GM12878 (cell line): ENCODE measurements around the gene SLC43A1. TPM values are rescaled to one million over a fixed set of nuclear protein-coding genes. Genes with fewer than 3 reads are reported as not detected.
"Not testable (repeated sequence)": the region's sequence is repeated elsewhere in the genome, so short reads cannot be mapped to it uniquely, and the experiment has no call there.

ENCODE experiments used
- ATAC-seq: fragments of 200-7000 bp; cut with Tn5 transposase; 3 replicates; pipeline ENCODE4 v1.9.1; 2020; ENCODE audit warnings: mild to moderate bottlenecking, moderate library complexity
- BruUV-seq: library from RNA; stranded (reverse); fragments of 400-500 nt; replicated peaks from 2 replicates; lab custom pipeline; 2021; lab: Mats Ljungman, UMichigan
- CTCF ChIA-PET: fragments of 300-600 bp; sonication (Branson Sonifier 250); formaldehyde crosslinking; extraction: SDS; loops from one replicate; lab custom pipeline; 2021; ENCODE audit warnings: inconsistent platforms; lab: Yijun Ruan, JAX
- POLR2A ChIA-PET: fragments of 350-600 bp; formaldehyde crosslinking; extraction: SDS; loops from one replicate; lab custom pipeline; 2021; ENCODE audit warnings: inconsistent platforms; lab: Charles Lee
- RAD21 ChIA-PET: fragments of 300-600 bp; sonication (Branson Sonifier 250); formaldehyde crosslinking; loops from one replicate; lab custom pipeline; 2023; ENCODE audit warnings: antibody characterized with exemption; ENCODE audit not compliant: unreplicated experiment; lab: Charles Lee
- SMC1A ChIA-PET: fragments of 300-600 bp; sonication (Branson Sonifier 250); formaldehyde crosslinking; loops from one replicate; lab custom pipeline; 2023; ENCODE audit not compliant: unreplicated experiment, uncharacterized antibody; lab: Charles Lee
- DNase-seq: peaks from one replicate; pipeline ENCODE4 v3.0.0-alpha.2; 2011; ENCODE audit warnings: low read depth, low spot score
- FAIRE-seq: peaks from 3 replicates; lab custom pipeline; 2011; peaks lifted over from hg19 to GRCh38; lab: Jason Lieb, UNC
- H2AFZ ChIP-seq: 2 replicates; pipeline ENCODE4 v1.6.0; 2011; ENCODE audit warnings: low read depth, low read length, control low read depth; ENCODE audit not compliant: control insufficient read depth
- H3K27ac ChIP-seq: 2 replicates; pipeline ENCODE4 v1.5.1; 2011; ENCODE audit warnings: control low read depth; ENCODE audit not compliant: control insufficient read depth, insufficient read depth
- H3K27me3 ChIP-seq, 2 experiments: replicated peaks in 1 of 2; 2 replicates each; pipeline versions ENCODE4 v1.6.0 to v1.6.1; 2011; ENCODE audit warnings: low read length in 1 of 2; ENCODE audit not compliant: control insufficient read depth in 2 of 2, insufficient read depth in 2 of 2
- H3K36me3 ChIP-seq, 2 experiments: 2 replicates each; pipeline ENCODE4 v1.5.1; 2011; ENCODE audit warnings: low read length in 1 of 2; ENCODE audit not compliant: control insufficient read depth in 2 of 2, insufficient read depth in 2 of 2
- H3K4me1 ChIP-seq: 2 replicates; pipeline ENCODE4 v1.6.1; 2011; ENCODE audit warnings: mild to moderate bottlenecking, low read length, moderate library complexity, mixed read lengths; ENCODE audit not compliant: control insufficient read depth, insufficient read depth
- H3K4me2 ChIP-seq: 2 replicates; pipeline ENCODE4 v1.6.0; 2011; ENCODE audit warnings: control low read depth; ENCODE audit not compliant: control insufficient read depth, insufficient read depth
- H3K4me3 ChIP-seq: fragments of 200-600 bp; sonication (generic); 2 replicates; pipeline ENCODE4 v1.5.1; 2016
- H3K79me2 ChIP-seq: 2 replicates; pipeline ENCODE4 v1.6.0; 2011; ENCODE audit warnings: low read length; ENCODE audit not compliant: control insufficient read depth, insufficient read depth
- H3K9ac ChIP-seq: 2 replicates; pipeline ENCODE4 v1.8.0; 2011; ENCODE audit warnings: low read length, control low read depth, mixed read lengths; ENCODE audit not compliant: control insufficient read depth, insufficient read depth
- H3K9me3 ChIP-seq: replicated peaks from 3 replicates; pipeline ENCODE4 v1.5.1; 2011; ENCODE audit warnings: mild to moderate bottlenecking, low read length; ENCODE audit not compliant: control insufficient read depth, insufficient read depth
- H4K20me1 ChIP-seq: 2 replicates; pipeline ENCODE4 v1.6.0; 2011; ENCODE audit not compliant: control insufficient read depth, insufficient read depth
- ZNF592 ChIP-seq: fragments of 450-650 bp; IDR thresholded peaks from 2 replicates; pipeline ENCODE4 v1.6.1; 2017; ENCODE audit warnings: mild to moderate bottlenecking, moderate library complexity
- WGBS: methylation state at CpG from one replicate; pipeline ENCODE4 v1.1.6; 2016; ENCODE audit warnings: low lambda C conversion rate; ENCODE audit not compliant: insufficient replicate concordance, insufficient coverage; ENCODE audit errors: missing lambda C conversion rate; 5-methylcytosine and 5-hydroxymethylcytosine counted together
- in situ Hi-C: fragments of 300-500 bp; cut with MboI; formaldehyde crosslinking; loops from 9 replicates; pipeline ENCODE4 v1.14.3; 2018; ENCODE audit warnings: mixed read lengths
- intact Hi-C: fragments of 100-400 bp; cut with micrococcal nuclease; formaldehyde crosslinking; loops from one replicate; pipeline ENCODE4 v1.14.2; 2022; ENCODE audit not compliant: unreplicated experiment
- polyA plus RNA-seq, 11 experiments: library from polyadenylated mRNA; depleted of rRNA in 4 of 11; unstranded in 6 of 11; stranded (reverse) in 5 of 11; fragments of >200 nt; fragmentation: Nextera tagmentation in 4 of 11; fragmentation: Illumina TruSeq in 1 of 11; extraction: Ambion mirVana in 4 of 11; extraction: Trizol in 1 of 11; gene quantifications; 1 replicate in 1 of 11; 2 replicates in 10 of 11; pipeline versions ENCODE4 v1.2.1 to v1.2.3, GENCODE V29; 2011 to 2016; ENCODE audit warnings: inconsistent platforms in 2 of 11, missing spikeins in 2 of 11, low read depth in 1 of 11
- total RNA-seq, 4 experiments: library from RNA; depleted of rRNA in 3 of 4; stranded (reverse); fragments of >200 nt in 3 of 4; fragmentation: Illumina TruSeq in 1 of 4; extraction: Trizol in 1 of 4; gene quantifications; 2 replicates each; pipeline versions ENCODE4 v1.2.1 to v1.2.3, GENCODE V29; 2013 to 2021

Gene SLC43A1
- total and polyA plus RNA-seq, 10 of the 15 experiments (the other 5 are each of a cell fraction or from before 2014, with no cell fraction given): 1.0 to 17.8 (median 12.6) TPM

- TF ChIP-seq ZNF592: no peak
These were observed 69.4 kb downstream of the SLC43A1 start (continued) for GRCh38 chr11:57446055-57446454.

- ChIA-PET RAD21 (interaction anchor here (1.1 kb wide), 1 partner anchor 48 kb away, joined by 3 read pairs; no protein-coding TSS in a partner anchor), SMC1A (interaction anchor here (1.1 kb wide), 1 partner anchor 82 kb away, joined by 3 read pairs; no protein-coding TSS in a partner anchor), CTCF (interaction anchor here (8.0 kb wide), 1 partner anchor 12 kb away, joined by 38 read pairs; no protein-coding TSS in a partner anchor)
- POLR2A ChIA-PET, DNase-seq, H3K79me2 ChIP-seq, intact Hi-C loops, H3K9ac ChIP-seq, H3K4me2 ChIP-seq, FAIRE-seq, H3K4me3 ChIP-seq, H3K27ac ChIP-seq, H3K36me3 ChIP-seq, BruUV-seq, H2AFZ ChIP-seq, H3K9me3 ChIP-seq, ATAC-seq, in situ Hi-C loops, H4K20me1 ChIP-seq, H3K4me1 ChIP-seq, H3K27me3 ChIP-seq: not testable (repeated sequence)
- WGBS: 61% methylated on average over 9 of the region's 9 CpGs
These were observed 70.4 kb downstream of the SLC43A1 start for GRCh38 chr11:57445122-57445394.
